Measurements from ENCODE around the gene EHMT1.
"Not testable (repeated sequence)": the region's sequence is repeated elsewhere in the genome, so short reads cannot be mapped to it uniquely, and the experiment has no call there.

Gene EHMT1

DNA sequence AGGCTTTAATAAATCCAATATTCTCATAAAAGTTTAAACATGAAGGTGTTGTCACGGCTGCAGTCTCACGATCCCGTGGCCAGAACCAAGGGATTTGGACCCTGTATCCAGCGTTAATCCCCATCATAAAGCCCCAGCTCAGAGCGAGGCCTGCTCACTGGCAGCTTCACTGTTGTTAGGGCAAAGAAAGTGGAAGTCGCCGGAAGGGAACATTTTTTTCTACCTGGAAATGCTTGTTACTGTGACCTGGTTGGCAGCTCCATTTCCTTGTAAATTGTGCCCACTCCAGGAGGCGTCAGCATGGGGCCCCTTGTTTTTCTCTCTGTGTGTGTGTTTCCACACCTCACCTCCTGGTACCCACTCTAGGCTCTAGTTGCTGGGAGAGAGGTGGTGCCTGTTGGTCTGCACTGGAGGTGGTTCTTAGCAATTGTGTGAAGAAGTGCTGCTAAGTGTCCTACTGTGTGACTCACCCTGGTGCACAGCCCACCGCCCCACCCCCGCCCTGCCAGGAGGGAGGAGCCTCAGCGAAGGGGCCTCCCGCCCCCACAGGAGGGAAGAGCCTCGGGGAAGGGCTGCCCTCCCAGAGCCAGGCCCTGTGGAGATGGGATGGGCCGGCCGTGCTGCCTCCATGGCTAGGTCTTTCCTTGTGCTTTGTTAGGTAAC lies 105.1 kb downstream of the EHMT1 start:
- no peak for DNase-seq

DNA sequence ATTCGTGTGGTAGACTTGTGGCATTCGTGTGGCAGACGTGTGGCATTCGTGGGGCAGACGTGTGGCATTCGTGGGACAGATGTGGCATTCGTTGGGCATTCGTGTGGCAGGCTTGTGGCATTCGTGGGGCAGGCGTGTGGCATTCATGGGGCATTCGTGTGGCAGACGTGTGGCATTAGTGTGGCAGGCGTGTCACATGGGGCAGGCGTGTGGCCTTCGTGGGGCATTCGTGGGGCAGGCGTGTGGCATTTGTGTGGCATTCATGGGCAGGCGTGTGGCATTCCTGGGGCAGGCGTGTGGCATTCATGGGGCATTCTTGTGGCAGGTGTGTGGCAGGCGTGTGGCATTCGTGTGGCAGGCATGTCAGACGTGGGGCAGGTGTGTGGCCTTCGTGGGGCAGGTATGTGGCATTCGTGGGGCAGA lies 106.0 kb downstream of the EHMT1 start:
- DNase-seq = no peak

DNA sequence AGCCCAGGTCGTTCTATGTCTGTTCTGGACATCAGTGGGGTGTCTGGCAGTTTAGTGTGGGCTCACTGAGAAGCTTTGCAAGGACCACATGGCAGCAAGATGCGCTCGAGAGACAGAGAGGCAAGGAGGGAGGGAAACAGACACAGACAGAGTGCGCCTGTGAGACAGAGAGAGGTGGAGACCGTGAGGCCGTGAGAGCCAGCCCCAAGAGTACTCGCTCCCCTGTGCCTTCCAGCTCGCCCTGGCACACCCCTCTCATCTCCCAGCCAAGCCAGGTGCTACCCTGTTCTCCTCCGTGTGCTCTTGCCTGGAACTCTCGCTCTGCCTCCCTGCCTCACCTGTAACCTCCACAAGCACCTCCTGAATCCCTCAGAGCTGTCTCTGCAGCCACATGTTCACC lies 106.8 kb downstream of the EHMT1 start:
- no peak for DNase-seq

DNA sequence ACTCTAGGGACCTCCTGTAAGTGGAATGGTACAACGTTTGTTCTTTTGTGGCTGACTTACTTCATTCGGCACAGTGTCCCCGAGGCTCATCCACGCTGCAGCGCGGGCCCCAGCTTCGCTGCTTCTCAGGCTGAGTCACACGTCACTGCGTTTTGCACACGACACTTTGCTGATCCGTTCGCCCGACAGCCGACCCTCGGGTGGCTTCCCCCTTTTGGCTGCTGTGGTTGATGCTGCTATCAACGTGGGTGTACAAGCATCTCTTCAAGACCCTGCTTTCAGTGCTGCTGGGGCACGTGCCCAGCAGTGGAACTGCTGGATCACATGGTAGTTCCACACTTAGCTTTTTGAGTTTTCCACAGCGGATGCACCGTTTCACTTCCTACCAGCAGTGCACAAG lies 107.5 kb downstream of the EHMT1 start:
- DNase-seq = not testable (repeated sequence)

DNA sequence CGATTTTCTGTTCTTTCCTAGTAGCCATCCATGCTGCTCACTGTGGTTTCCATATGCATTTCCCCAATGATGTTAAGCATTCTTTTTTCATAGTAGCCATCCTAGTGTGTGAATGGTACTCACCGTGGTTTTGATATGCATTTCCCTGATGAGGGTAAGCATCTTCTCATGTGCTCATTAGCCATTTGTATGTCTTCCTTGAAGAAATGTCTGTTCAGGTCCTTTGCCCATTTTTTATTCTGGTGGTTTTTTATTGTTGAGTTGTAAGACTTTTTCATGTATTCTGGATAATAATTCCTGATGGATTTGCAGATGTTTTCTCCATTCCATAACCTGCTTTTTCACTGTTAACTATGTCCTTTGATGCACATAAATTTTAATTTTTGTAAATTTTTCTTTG lies 108.0 kb downstream of the EHMT1 start:
- DNase-seq = no peak

DNA sequence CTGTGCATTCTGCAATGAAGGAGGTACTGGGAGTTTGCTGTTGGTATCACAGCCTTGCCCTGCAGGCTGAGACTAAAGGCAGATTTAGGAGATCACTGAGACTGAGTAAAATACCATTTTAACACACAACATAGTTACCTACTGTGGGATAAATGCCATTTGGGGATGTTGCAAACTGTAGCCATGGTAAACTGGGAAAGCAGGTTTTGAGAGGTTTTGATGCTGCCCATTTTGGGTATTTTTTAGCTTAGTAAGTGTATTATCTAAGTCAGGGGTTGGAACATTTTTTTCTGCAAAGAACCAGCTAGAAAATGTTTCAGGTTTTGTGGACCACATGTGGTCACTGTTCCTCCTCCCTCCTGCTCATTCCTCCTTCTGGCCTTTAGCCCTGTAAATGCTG lies 108.9 kb downstream of the EHMT1 start:
- DNase-seq = no peak

DNA sequence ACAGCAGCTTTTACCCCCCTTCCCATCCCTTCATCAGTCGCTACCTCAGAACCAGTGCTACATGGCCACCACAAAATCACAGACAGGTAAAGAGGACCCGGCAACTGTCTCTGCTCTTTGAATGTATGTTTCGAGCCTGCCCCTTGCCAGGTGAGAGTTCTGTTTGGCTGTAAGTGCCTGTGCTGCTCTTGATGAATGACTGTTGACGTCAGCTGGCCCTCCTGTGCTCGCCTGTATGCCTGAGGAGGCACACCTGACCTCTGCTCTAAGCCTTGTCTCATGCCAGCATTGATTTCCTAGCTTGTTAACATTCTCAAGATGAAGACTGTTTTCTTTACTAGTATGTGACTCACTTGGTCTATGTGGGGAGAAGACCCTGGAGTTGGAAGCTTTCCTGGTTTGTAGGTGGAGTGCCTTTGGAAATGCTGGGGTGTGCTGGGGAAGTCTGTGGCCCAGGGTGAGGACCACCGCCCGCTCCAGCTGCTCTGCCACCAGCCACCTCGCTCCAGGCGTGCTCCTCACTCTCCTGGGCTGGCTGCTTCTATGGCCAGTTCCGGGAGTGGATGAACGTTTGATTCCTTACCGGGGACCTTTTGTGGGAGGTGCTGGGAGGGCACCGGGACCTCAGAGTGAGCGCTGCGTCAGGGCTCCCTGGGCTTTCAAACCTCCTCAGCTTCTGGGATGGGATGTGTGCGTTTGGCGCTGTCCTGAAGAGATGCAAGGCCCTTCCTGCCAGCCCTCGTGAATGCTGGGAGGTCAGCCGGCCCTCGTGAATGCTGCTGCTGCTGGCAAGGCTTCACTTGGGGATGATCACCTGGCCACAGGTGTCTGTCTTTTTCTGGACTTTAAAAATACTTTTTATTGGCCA lies 109.9 kb downstream of the EHMT1 start:
- DNase-seq = no peak

DNA sequence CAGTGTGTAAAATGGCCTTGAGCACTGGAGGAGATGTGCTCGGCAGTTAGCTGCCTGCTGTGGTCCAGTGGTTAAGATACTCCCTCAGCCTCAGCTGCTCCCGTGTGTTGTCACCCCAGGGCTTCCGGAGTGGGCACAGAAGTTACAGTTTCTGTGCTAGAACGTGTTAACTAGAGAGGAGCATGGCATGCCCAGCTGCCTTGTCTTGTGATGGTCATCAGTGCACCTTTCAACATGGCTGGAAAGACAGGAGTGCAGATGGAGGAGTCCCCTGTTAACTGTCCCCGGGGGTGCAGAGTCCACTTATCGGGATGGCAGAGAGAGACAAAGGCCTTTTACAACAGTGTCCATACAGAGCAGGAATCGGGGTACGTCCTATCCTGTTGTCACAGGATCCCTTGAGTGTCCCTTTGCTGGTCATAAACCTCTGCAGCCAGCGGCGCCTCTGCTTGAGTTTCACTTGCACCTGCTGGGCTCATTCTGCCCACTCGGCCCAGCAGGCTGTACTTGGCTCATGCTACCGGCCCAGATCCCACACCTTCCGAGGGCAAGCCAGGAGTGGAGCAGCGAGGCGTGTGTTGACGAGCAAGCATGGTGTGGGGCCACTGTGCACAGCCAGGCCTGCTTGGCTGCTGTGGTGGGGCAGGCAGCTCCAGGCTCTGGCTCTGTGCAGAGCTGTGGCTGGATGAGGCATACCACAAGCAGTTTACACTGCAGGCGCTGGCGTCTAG lies 112.6 kb downstream of the EHMT1 start:
- no peak for DNase-seq

DNA sequence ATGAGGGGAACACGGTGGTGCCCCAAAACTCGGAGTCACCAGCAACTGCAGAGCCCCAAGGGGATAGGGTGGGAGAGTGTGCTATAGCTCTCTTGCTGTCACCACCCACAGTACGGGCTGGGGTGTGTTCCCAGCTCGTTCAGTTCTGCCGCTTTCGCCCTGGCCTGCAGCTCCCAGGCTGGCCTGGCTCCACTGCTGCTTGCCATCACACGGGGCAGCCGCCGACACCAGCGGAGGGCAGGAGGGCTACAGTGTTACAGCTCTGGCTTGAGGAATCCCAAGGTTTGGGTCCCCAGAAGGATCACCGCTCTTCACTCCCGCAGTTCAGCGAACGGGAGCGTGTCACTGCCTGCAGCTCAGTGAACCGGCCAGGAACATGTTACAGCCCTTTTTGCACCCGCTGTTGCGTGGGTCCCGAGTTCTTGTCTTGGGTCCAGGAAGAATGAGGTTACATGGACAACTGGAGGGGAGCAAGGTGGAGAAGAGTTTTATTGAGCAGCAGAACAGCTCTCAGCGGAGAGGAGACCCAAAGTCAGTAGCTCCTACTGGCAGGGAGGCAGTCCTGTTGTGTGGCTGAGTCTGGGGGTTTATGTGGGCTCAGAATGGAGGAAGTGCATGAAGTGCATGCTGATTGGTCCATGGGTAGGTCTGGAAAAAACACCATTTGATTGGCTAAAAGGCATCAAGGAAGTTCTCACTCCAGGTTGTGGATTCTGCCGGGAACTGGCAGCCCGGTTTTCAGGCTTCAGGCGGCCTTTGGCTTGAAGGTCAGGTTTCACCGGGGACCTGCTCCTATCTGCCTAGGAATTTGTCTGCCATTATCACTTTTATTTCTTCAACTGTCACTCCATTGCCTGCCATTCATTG lies 113.4 kb downstream of the EHMT1 start:
- DNase-seq = no peak

DNA sequence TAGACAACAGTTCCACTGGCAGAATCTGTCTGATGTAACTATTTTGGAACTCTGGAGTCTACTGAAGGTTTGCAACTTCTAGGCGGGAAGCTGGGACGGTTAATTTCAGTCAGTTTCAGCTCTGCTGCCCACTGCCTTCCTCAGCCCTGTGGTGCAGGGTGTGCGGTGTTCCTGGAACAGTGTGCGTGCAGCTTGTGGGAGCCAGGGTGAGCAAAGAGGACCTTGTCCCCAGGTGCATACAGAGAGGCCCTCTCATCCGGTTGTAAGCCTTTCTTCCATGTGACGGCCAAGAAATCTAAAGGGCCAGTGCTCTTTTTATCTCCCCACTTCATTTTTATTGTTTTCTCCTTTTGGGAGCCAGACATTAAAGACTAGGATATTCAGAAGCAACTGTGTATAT lies 114.6 kb downstream of the EHMT1 start:
- no peak for DNase-seq

DNA sequence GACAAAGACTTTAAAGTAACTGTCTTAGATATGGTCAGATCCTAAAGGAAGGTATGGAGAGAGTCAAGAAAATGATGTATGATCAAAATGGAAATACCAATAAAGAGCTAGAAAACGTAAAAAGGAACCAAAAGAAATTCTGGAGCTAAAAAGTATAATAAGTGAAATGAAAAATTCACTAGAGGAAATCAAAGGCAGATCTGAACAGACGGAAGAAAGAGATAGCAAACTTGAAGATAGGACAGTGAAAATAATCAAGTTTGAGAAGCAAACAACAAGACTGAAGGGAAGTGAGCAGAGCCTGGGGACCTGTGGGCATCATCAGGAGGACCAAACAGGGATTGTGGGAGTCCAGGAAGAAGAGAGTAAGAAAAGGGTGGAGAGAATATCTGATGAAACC lies 115.4 kb downstream of the EHMT1 start:
- DNase-seq = no peak

DNA sequence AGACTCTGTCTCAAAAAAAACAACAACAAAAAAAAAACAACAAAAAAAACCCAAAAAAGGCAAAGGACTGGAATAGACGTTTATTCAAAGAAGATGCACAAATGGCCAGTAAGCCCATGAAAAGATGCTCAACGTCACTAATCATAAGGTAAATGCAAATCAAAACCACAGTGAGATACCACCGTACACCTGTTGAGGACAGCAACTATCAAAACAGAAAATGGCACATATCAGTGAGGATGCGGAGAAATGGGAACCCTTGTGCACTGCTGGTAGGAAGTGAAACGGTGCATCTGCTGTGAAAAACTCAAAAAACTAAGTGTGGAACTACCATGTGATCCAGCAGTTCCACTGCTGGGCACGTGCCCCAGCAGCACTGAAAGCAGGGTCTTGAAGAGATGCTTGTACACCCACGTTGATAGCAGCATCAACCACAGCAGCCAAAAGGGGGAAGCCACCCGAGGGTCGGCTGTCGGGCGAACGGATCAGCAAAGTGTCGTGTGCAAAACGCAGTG lies 119.4 kb downstream of the EHMT1 start:
- DNase-seq = not testable (repeated sequence)

DNA sequence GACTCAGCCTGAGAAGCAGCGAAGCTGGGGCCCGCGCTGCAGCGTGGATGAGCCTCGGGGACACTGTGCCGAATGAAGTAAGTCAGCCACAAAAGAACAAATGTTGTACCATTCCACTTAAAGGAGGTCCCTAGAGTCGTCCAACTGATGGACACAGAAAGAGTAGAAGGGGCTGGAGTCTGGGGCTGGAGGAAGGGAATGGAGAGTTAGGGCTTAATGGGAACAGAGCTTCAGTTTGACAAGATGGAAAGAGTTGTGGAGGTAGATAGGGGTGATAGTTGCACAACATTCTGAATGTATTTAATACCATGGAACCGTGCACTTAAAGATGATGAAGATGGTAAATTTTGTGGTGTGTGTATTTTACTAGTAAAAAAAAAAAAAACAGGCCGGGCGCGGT lies 119.9 kb downstream of the EHMT1 start:
- no peak for DNase-seq

DNA sequence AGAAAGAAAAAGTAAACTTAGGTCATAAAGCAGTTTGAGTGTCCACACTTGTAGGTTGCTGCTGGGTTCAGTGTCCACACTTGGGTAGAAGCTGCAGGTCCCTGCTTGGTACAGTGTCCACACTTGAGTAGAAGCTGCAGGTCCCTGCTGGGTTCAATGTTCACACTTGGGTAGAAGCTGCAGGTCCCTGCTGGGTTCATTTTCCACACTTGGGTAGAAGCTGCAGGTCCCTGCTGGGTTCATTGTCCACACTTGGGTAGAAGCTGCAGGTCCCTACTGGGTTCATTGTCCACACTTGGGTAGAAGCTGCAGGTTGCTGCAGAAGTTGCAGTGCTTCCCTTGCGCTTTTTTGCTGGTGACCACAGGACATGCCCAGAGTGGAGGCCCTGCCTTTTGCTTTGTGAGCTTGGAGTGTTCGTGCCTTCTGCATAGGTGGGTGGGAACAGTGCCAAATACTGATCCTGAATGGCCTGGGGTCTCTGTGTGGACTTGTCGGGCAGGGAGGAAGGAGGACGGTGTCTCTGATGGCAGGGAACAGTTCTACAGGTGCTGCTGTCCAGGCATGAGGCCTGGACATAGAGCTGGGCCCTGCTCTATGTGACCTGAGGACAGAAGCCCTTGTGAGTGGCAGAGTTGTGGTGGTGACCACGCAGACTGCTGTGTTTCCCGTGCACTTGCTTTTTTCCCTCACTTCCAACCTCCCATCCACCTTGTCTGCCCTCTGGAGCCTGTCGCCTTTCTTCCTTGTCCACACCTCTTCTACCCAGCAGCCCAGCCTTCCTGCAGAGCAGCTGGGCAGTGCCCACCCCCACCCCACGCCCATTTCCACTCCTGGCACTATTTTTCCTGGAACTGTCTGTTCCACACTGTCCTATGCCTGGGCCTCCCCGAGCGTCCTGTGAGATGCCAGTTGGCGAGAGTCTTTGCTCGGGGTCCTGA lies 120.8 kb downstream of the EHMT1 start:
- DNase-seq = no peak

DNA sequence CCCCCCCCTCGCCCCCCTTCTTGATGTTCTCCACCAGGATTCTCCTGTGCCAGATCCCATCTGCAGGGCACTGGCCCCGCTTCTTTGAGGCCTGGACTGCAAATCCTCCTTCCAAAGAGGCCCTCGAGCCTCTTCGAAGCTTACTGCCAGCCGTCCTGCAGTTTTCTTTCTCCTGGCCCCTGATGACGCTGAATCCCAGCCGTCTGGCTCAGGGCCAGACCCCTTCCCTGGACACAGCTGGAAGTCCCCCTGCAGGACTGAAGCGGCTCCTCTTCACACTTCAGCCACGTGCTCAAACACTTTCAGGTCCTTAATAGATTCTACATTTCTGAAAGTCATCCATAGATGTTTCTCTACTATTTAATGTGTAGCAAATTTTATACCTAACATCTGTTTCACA lies 121.5 kb downstream of the EHMT1 start:
- DNase-seq = no peak

DNA sequence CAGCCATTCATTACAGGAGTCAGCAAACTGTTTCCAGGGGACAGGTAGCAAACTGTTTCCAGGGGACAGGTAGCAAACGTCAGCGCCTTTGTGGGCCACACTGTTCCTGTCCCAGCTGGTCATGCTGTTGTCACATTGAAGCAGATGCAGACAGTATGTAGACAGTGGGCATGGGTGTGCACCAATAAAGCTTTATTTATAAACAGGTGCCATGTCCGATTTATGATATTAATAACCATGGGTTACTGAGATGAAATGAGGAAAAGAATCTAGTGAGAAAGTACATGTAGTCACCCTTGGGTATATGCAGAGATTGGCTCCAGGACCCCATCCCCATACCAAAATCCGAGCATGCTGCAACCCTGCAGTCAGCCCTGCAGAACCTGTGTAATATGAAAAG lies 122.5 kb downstream of the EHMT1 start:
- no peak for DNase-seq

DNA sequence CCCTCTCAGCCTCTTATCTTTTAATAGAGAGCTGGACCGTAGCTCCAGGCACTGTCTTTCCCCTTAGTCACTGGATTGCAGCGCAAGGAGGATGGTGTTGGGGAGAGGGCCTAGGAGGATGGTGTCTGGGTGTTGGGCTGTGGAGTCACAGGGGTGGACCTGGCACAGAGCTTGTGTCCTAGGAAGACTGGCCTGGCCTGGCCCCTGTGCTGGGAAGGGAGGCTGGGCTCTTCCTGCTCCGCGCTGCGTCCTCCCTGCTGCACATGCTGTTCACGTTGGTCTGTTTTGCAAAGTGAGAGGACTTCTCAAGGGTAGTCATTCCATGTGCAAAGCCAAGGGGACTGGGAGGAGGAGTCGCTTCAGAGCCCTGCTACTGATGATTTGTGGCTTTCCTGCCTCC lies 123.9 kb downstream of the EHMT1 start:
- DNase-seq = no peak

DNA sequence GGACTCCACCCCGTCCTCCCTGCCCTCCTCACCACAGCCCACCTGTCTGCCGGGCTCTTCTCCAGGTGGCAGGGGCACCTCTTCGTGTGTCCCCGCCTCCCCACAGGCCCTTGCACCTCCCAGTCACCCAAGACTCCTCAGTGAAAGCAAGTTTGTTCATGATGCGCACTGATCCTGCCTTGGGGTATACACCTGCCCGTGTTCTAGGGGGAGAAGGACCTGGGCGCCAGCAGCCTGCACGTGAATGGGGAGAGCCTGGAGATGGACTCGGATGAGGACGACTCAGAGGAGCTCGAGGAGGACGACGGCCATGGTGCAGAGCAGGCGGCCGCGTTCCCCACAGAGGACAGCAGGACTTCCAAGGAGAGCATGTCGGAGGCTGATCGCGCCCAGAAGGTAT lies 124.9 kb downstream of the EHMT1 start:
- no peak for DNase-seq

DNA sequence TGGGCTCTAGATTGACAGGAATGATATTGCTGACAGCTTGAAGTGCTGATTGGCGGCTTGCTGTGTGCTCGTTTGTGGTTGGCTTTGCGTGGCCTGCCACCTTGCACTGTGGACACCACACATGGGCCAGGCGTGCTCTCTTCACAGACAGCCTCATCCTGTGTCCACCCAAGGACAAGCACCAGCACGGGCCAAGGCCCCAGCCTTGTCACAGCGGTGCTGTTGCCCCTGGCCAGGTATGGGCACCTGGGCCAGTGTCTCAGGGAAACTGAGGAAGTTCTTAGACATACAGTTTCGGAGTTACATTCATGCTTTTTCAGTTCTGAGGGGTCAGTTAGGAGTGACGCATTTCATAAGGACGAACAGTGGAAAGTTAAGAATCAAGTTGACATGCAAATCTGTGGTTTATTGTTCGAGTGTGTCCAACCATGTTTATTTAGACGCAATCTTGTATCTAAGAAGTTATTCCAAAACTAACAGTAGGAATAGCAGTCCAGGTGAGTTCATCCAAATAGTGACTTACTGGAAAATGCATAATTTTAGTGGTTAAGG lies 125.9 kb downstream of the EHMT1 start:
- no peak for DNase-seq

DNA sequence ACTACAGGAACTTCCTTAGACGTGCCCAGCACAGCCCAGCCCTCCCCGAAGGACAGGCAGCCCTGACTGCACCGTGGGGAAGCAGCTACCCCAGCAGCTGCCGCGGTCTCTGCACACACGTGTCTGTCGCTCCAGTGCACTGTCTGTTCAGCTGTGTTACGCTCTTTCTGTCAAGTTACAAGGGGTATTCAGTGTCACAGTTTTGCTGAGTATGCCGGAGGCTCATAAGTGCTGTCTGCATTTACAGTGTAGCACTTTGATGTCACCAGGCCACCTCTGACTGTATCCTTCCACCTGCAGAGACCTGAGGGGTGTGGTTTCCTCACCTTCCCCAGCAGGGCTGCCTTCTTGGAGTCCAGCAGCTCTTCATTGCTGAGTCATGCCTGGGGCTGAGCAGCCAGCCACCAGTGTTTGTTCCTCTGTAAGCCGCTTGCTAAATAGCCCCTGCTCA lies 126.8 kb downstream of the EHMT1 start:
- DNase-seq = no peak

DNA sequence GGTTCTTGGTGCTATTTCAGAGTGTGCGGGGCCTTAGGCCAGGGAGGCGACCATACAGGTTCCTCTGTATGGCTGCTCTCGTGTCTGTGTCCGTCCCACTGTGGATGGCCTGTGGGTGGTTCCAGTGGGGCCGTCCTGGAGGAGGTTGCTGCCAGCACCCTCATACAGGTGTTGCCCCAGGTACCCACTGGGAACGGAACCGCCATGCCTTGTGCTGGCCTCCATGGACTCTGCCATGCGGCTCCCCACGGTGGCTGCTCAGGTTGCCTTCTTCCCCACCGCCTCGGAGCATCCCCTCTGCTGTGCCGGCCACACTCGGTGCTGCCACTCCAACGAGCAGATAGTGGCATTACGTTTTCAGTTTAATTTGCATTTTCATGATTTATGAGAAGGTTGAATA lies 129.5 kb downstream of the EHMT1 start:
- DNase-seq = no peak
